HepG2 (cell line): ENCODE data around the gene ITGB1. TPM values are rescaled to one million over a fixed set of nuclear protein-coding genes. Genes with fewer than 3 reads are reported as not detected.

ENCODE experiments used
- CEBPB ChIP-seq: IDR thresholded peaks from 2 replicates; pipeline ENCODE4 v1.6.1; 2011; ENCODE audit warnings: low read depth, low read length, improper control_type of control experiment, borderline replicate concordance
- FLYWCH1 ChIP-seq: sonication (generic); formaldehyde crosslinking; IDR thresholded peaks from 2 replicates; pipeline ENCODE4 v1.8.1; 2023; ENCODE audit warnings: mild to moderate bottlenecking, missing genetic modification reagents
- FOXK1 ChIP-seq: sonication (generic); formaldehyde crosslinking; IDR thresholded peaks from 2 replicates; pipeline ENCODE4 v1.4.0; 2020; ENCODE audit warnings: low read depth, missing genetic modification reagents, borderline replicate concordance
- GLI4 ChIP-seq: sonication (generic); formaldehyde crosslinking; IDR thresholded peaks from 2 replicates; pipeline ENCODE4 v1.5.1; 2020; ENCODE audit warnings: missing genetic modification reagents, mild to moderate bottlenecking, moderate library complexity, borderline replicate concordance
- KDM6A ChIP-seq: IDR thresholded peaks from 2 replicates; pipeline ENCODE4 v1.6.1; 2016; ENCODE audit warnings: low read depth
- MED1 ChIP-seq: sonication (generic); formaldehyde crosslinking; IDR thresholded peaks from 2 replicates; pipeline ENCODE4 v1.4.0; 2020; ENCODE audit warnings: missing genetic modification reagents
- MED8 ChIP-seq: sonication (generic); formaldehyde crosslinking; IDR thresholded peaks from 2 replicates; pipeline ENCODE4 v1.8.1; 2023; ENCODE audit warnings: mild to moderate bottlenecking, missing genetic modification reagents; ENCODE audit not compliant: insufficient replicate concordance
- MEIS1 ChIP-seq: sonication (generic); formaldehyde crosslinking; IDR thresholded peaks from 2 replicates; pipeline ENCODE4 v1.9.0; 2021; ENCODE audit warnings: mild to moderate bottlenecking, missing genetic modification reagents, moderate library complexity, borderline replicate concordance
- MTF1 ChIP-seq: sonication (generic); formaldehyde crosslinking; IDR thresholded peaks from 2 replicates; pipeline ENCODE4 v1.5.0; 2020; ENCODE audit warnings: missing genetic modification reagents
- NCOR1 ChIP-seq: fragments of 200-600 bp; sonication (generic); IDR thresholded peaks from 2 replicates; pipeline ENCODE4 v1.7.0; 2017; ENCODE audit warnings: antibody characterized with exemption, low read length, borderline replicate concordance
- NR2F6 ChIP-seq, 2 experiments: IDR thresholded peaks; 2 replicates each; pipeline ENCODE4 v1.6.1; 2016; ENCODE audit warnings: antibody characterized with exemption in 1 of 2, mild to moderate bottlenecking in 1 of 2
- NR3C1 ChIP-seq: sonication (generic); formaldehyde crosslinking; IDR thresholded peaks from 2 replicates; pipeline ENCODE4 v1.4.0; 2020; ENCODE audit warnings: missing genetic modification reagents
- RARA ChIP-seq: IDR thresholded peaks from 2 replicates; pipeline ENCODE4 v1.6.1; 2016; ENCODE audit warnings: missing genetic modification reagents, missing compliant biosample characterization
- RFXANK ChIP-seq: IDR thresholded peaks from 2 replicates; pipeline ENCODE4 v1.6.1; 2016
- SAP130 ChIP-seq: IDR thresholded peaks from 2 replicates; pipeline ENCODE4 v1.6.1; 2016; ENCODE audit warnings: low read depth
- SUZ12 ChIP-seq: fragments of 150-350 bp; IDR thresholded peaks from 2 replicates; pipeline ENCODE4 v1.6.1; 2014; ENCODE audit warnings: low read depth, low read length
- TFDP1 ChIP-seq: IDR thresholded peaks from 2 replicates; pipeline ENCODE4 v1.6.1; 2016; ENCODE audit warnings: missing compliant biosample characterization, missing genetic modification reagents, borderline replicate concordance
- ZMYM4 ChIP-seq: sonication (generic); formaldehyde crosslinking; IDR thresholded peaks from 2 replicates; pipeline ENCODE4 v1.8.1; 2023; ENCODE audit warnings: mild to moderate bottlenecking, missing genetic modification reagents
- ZNF17 ChIP-seq: sonication (generic); formaldehyde crosslinking; IDR thresholded peaks from 2 replicates; pipeline ENCODE4 v1.5.0; 2020; ENCODE audit warnings: mild to moderate bottlenecking, missing genetic modification reagents
- ZNF207 ChIP-seq: fragments of 450-650 bp; IDR thresholded peaks from 2 replicates; pipeline ENCODE4 v1.6.1; 2016; ENCODE audit warnings: antibody characterized with exemption, borderline replicate concordance
- ZNF350 ChIP-seq: sonication (generic); formaldehyde crosslinking; IDR thresholded peaks from 2 replicates; pipeline ENCODE4 v1.4.0; 2020; ENCODE audit warnings: mild to moderate bottlenecking, low read depth, missing genetic modification reagents, borderline replicate concordance
- ZNF556 ChIP-seq: sonication (generic); formaldehyde crosslinking; IDR thresholded peaks from 2 replicates; pipeline ENCODE4 v1.4.0; 2020; ENCODE audit warnings: mild to moderate bottlenecking, missing genetic modification reagents, borderline replicate concordance
- ZNF569 ChIP-seq: sonication (generic); formaldehyde crosslinking; IDR thresholded peaks from 2 replicates; pipeline ENCODE4 v1.5.0; 2020; ENCODE audit warnings: mild to moderate bottlenecking, missing genetic modification reagents, moderate library complexity, borderline replicate concordance
- polyA plus RNA-seq, 8 experiments: library from polyadenylated mRNA; depleted of rRNA in 3 of 8; stranded (reverse) in 7 of 8; unstranded in 1 of 8; fragments of >200 nt; fragmentation: Illumina TruSeq in 4 of 8; extraction: Trizol in 4 of 8; gene quantifications; 2 replicates each; pipeline versions ENCODE4 v1.2.1 to v1.2.3, GENCODE V29; 2011 to 2016; ENCODE audit warnings: low read depth in 4 of 8, missing spikeins in 1 of 8, mixed read lengths in 1 of 8; ENCODE audit not compliant: insufficient read depth in 1 of 8
- total RNA-seq, 5 experiments: library from RNA; depleted of rRNA; stranded (reverse); fragments of >200 nt; fragmentation: Illumina TruSeq; extraction: Trizol; gene quantifications; 2 replicates each; pipeline ENCODE4 v1.2.3, GENCODE V29; 2016; ENCODE audit warnings: low read depth in 1 of 5
- TF ChIP-seq, protein P1 (sequence below): fragments of 450-650 bp; IDR thresholded peaks from 2 replicates; pipeline ENCODE4 v1.6.1; 2016
- TF ChIP-seq, protein P2 (sequence below): sonication (generic); formaldehyde crosslinking; IDR thresholded peaks from 2 replicates; pipeline ENCODE4 v1.4.0; 2020; ENCODE audit warnings: missing genetic modification reagents, borderline replicate concordance

The ITGB1 gene
- total and polyA plus RNA-seq, 2 of the 13 experiments (the other 11 are each of a cell fraction or from before 2014, with no cell fraction given) = 190 to 204 TPM

DNA sequence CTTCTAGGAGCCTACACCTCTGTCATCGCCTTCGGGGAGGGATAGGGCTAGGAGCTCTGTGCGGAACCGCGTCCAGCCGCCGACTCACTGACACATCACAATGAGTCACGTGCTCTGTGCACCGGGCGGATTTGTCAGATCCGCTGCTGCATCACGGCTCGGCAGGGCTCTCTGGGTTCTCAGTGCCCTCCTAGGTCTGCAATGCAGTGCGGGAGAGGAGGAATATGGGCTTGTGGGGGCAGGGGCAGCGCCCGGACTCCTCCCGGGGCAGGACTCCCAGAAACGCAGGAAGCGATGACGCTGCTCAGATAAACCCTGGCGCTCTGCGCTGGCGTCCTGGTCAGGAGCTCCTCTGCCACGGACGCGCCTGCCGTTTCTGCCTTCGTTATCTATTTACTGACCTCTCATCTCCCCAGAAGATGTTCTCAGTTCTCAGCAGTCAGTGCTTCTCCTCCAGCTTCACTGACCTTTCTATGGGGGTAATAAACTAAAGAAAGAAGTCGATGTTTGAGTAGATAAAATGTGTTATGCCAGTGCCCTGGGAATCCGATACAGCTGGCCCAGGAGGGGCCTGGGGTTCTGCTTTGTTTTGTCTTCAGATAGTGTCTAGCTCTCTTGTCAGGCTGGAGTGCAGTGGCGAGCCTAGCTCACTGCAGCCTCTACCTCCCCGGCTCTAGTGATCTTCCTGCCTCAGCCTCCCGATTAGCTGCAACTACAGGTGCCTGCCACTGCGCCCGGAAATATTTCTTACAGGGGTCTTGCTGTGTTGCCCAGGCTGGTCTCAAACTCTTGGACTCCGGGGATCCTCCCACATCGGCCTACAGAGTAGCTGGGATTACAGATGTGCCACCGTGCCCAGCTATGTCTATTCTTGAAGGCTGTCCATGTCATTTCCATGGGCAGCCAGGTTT is 22.8 kb upstream of the ITGB1 start (continued):
- TF ChIP-seq, protein P1, sequence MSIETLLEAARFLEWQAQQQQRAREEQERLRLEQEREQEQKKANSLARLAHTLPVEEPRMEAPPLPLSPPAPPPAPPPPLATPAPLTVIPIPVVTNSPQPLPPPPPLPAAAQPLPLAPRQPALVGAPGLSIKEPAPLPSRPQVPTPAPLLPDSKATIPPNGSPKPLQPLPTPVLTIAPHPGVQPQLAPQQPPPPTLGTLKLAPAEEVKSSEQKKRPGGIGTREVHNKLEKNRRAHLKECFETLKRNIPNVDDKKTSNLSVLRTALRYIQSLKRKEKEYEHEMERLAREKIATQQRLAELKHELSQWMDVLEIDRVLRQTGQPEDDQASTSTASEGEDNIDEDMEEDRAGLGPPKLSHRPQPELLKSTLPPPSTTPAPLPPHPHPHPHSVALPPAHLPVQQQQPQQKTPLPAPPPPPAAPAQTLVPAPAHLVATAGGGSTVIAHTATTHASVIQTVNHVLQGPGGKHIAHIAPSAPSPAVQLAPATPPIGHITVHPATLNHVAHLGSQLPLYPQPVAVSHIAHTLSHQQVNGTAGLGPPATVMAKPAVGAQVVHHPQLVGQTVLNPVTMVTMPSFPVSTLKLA = no peak
- TF ChIP-seq RFXANK (CRISPR knock-in tag) (0 out of 2 replicates have a peak, but pooled peaks have one; percentile 50), MTF1 (CRISPR knock-in tag) (no peak), CEBPB (no peak), MED8 (CRISPR knock-in tag) (no peak), NCOR1 (no peak; the same call in 1 of the 2 replicates), ZMYM4 (CRISPR knock-in tag) (peak; percentile 88), ZNF17 (CRISPR knock-in tag) (no peak), NR2F6 (IDR thresholded peaks at IDR 0.05) (no peak; the same call in 1 of the 2 replicates), NR2F6 (CRISPR knock-in tag; IDR thresholded peaks at IDR 0.05) (peak; percentile 59; the same call in 1 of the 2 replicates), ZNF350 (CRISPR knock-in tag) (no peak), RARA (no peak), TFDP1 (CRISPR knock-in tag) (peak; percentile 66; the same call in 1 of the 2 replicates), ZNF569 (CRISPR knock-in tag) (no peak), GLI4 (CRISPR knock-in tag) (no peak), KDM6A (CRISPR knock-in tag) (no peak), FLYWCH1 (CRISPR knock-in tag) (no peak), NR3C1 (CRISPR knock-in tag) (no peak), MEIS1 (no peak; the same call in 1 of the 2 replicates), SUZ12 (no peak), MED1 (CRISPR knock-in tag) (peak; percentile 75), ZNF207 (no peak), FOXK1 (CRISPR knock-in tag) (peak; percentile 55; the same call in 1 of the 2 replicates), SAP130 (CRISPR knock-in tag) (peak; percentile 96), ZNF556 (CRISPR knock-in tag) (no peak)
- TF ChIP-seq, protein P2, sequence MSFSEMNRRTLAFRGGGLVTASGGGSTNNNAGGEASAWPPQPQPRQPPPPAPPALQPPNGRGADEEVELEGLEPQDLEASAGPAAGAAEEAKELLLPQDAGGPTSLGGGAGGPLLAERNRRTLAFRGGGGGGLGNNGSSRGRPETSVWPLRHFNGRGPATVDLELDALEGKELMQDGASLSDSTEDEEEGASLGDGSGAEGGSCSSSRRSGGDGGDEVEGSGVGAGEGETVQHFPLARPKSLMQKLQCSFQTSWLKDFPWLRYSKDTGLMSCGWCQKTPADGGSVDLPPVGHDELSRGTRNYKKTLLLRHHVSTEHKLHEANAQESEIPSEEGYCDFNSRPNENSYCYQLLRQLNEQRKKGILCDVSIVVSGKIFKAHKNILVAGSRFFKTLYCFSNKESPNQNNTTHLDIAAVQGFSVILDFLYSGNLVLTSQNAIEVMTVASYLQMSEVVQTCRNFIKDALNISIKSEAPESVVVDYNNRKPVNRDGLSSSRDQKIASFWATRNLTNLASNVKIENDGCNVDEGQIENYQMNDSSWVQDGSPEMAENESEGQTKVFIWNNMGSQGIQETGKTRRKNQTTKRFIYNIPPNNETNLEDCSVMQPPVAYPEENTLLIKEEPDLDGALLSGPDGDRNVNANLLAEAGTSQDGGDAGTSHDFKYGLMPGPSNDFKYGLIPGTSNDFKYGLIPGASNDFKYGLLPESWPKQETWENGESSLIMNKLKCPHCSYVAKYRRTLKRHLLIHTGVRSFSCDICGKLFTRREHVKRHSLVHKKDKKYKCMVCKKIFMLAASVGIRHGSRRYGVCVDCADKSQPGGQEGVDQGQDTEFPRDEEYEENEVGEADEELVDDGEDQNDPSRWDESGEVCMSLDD (CRISPR knock-in tag) = peak; percentile 40; the same call in 1 of the 2 replicates
